A549 (cell line): Measurements from ENCODE around the gene RAMP1.

Source experiments
- CTCF ChIP-seq: fragments of >200 bp; sonication (Bioruptor Twin); formaldehyde crosslinking; IDR thresholded peaks from 3 replicates; pipeline ENCODE4 v1.5.1; 2016
- EP300 ChIP-seq, 2 experiments: fragments of >200 bp; sonication (Bioruptor Twin); formaldehyde crosslinking; IDR thresholded peaks; 2 replicates in 1 of 2; 3 replicates in 1 of 2; pipeline ENCODE4 v1.6.1; 2016 to 2017
- HDAC2 ChIP-seq: fragments of 200-600 bp; sonication (generic); IDR thresholded peaks from 2 replicates; pipeline ENCODE4 v1.6.1; 2016
- MYC ChIP-seq: IDR thresholded peaks from 2 replicates; pipeline ENCODE4 v1.6.1; 2012; ENCODE audit warnings: mild to moderate bottlenecking, inconsistent platforms, low read length, improper control_type of control experiment, borderline replicate concordance
- RAD21 ChIP-seq, 2 experiments: fragments of >200 bp in 1 of 2; sonication (Bioruptor Twin) in 1 of 2; formaldehyde crosslinking in 1 of 2; IDR thresholded peaks in 1 of 2; conservative IDR thresholded peaks in 1 of 2; 2 replicates in 1 of 2; 3 replicates in 1 of 2; pipeline ENCODE4 v1.6.1; 2012 to 2018; ENCODE audit warnings: inconsistent platforms in 1 of 2
- REST ChIP-seq: fragments of 200-600 bp; sonication (generic); IDR thresholded peaks from 2 replicates; pipeline ENCODE4 v1.6.1; 2016; ENCODE audit warnings: antibody characterized with exemption, mild to moderate bottlenecking, moderate library complexity

GRCh38 chr2:237863689-237864443, 4.4 kb downstream of the RAMP1 start:
- TF ChIP-seq HDAC2 (no peak), CTCF (no peak), MYC (no peak), RAD21 (conservative IDR thresholded peaks at IDR 0.05 in 1 of 2, IDR thresholded peaks at IDR 0.05 in 1 of 2) (no peak), REST (no peak), EP300 (IDR thresholded peaks at IDR 0.05) (no peak)
